SK-N-SH (cell line): ENCODE data around the gene SOX10. TPM values are rescaled to one million over a fixed set of nuclear protein-coding genes. Genes with fewer than 3 reads are reported as not detected.

Experiments
- CTCF ChIA-PET: fragments of 300-600, 350-600 bp; formaldehyde crosslinking; extraction: SDS; loops from one replicate; lab custom pipeline; 2021; lab: Yijun Ruan, JAX
- POLR2A ChIA-PET: fragments of 350-600 bp; sonication (Branson Sonifier 250); formaldehyde crosslinking; extraction: SDS; loops from one replicate; lab custom pipeline; 2020; ENCODE audit warnings: antibody characterized with exemption, inconsistent platforms; lab: Yijun Ruan, JAX
- DNase-seq: peaks from one replicate; pipeline ENCODE4 v3.0.0; 2012
- H2AFZ ChIP-seq: fragments of 200-600 bp; sonication (generic); 2 replicates; pipeline ENCODE4 v1.8.1; 2016; ENCODE audit warnings: antibody characterized with exemption, mild to moderate bottlenecking, low read depth
- H3F3A ChIP-seq: fragments of 200-600 bp; sonication (generic); replicated peaks from 2 replicates; pipeline ENCODE3; 2016; ENCODE audit warnings: antibody characterized with exemption, mild to moderate bottlenecking; ENCODE audit not compliant: insufficient read depth
- H3K27ac ChIP-seq, 2 experiments: fragments of 200-500 bp in 1 of 2; fragments of 200-600 bp in 1 of 2; sonication (Bioruptor generic) in 1 of 2; sonication (generic), shearing (Covaris generic) in 1 of 2; 2 replicates each; pipeline versions ENCODE4 v1.5.1 to v1.6.1; 2014 to 2016; ENCODE audit warnings: low read depth in 2 of 2, inconsistent platforms in 1 of 2, low read length in 1 of 2, mild to moderate bottlenecking in 1 of 2, mixed read lengths in 1 of 2
- H3K27me3 ChIP-seq: fragments of 200-600 bp; sonication (generic), shearing (Covaris generic); 2 replicates; pipeline ENCODE4 v1.6.1; 2016; ENCODE audit warnings: mixed run types; ENCODE audit not compliant: insufficient read depth
- H3K36me3 ChIP-seq, 2 experiments: fragments of 200-500 bp in 1 of 2; fragments of 200-600 bp in 1 of 2; sonication (Bioruptor generic) in 1 of 2; sonication (generic) in 1 of 2; replicated peaks in 1 of 2; 2 replicates each; pipeline versions ENCODE3 to v1.5.1; 2014 to 2016; ENCODE audit warnings: low read length in 1 of 2, mild to moderate bottlenecking in 1 of 2; ENCODE audit not compliant: insufficient read depth in 2 of 2, control insufficient read depth in 1 of 2
- H3K4me1 ChIP-seq, 2 experiments: fragments of 200-500 bp in 1 of 2; fragments of 200-600 bp in 1 of 2; sonication (Bioruptor generic) in 1 of 2; sonication (generic), shearing (Covaris generic) in 1 of 2; 2 replicates each; pipeline versions ENCODE4 v1.5.1 to v1.6.1; 2014 to 2016; ENCODE audit warnings: low read depth in 1 of 2, low read length in 1 of 2, mixed run types in 1 of 2; ENCODE audit not compliant: insufficient read depth in 2 of 2, control insufficient read depth in 1 of 2
- H3K4me2 ChIP-seq: fragments of 200-600 bp; sonication (generic), shearing (Covaris generic); 2 replicates; pipeline ENCODE4 v1.6.1; 2017; ENCODE audit warnings: mixed run types
- H3K4me3 ChIP-seq, 2 experiments: fragments of 200-500 bp in 1 of 2; fragments of 200-600 bp in 1 of 2; sonication (Bioruptor generic) in 1 of 2; sonication (generic), shearing (Covaris generic) in 1 of 2; 2 replicates each; pipeline versions ENCODE4 v1.5.1 to v1.8.1; 2014 to 2016; ENCODE audit warnings: low read depth in 2 of 2, inconsistent platforms in 1 of 2, low read length in 1 of 2, mild to moderate bottlenecking in 1 of 2, mixed read lengths in 1 of 2, moderate library complexity in 1 of 2
- H3K79me2 ChIP-seq: fragments of 200-600 bp; sonication (generic); 2 replicates; pipeline ENCODE4 v1.8.1; 2017; ENCODE audit warnings: mild to moderate bottlenecking; ENCODE audit not compliant: insufficient read depth
- H3K9ac ChIP-seq: fragments of 200-600 bp; sonication (generic); 2 replicates; pipeline ENCODE4 v1.6.1; 2017; ENCODE audit warnings: mixed run types
- H3K9me2 ChIP-seq: fragments of 200-600 bp; sonication (generic); 2 replicates; pipeline ENCODE4 v1.6.1; 2017; ENCODE audit warnings: mixed run types
- H3K9me3 ChIP-seq: fragments of 200-600 bp; sonication (generic); 2 replicates; pipeline ENCODE4 v1.6.1; 2017; ENCODE audit warnings: mixed run types, mild to moderate bottlenecking, moderate library complexity
- H4K20me1 ChIP-seq: fragments of 200-600 bp; sonication (generic); 2 replicates; pipeline ENCODE4 v1.6.1; 2017; ENCODE audit warnings: mild to moderate bottlenecking, mixed run types; ENCODE audit not compliant: insufficient read depth
- CHD2 ChIP-seq: fragments of 150-350 bp; IDR thresholded peaks from 2 replicates; pipeline ENCODE4 v1.6.1; 2018; ENCODE audit warnings: low read length; ENCODE audit not compliant: partially characterized antibody
- EP300 ChIP-seq, 2 experiments: IDR thresholded peaks; 2 replicates each; pipeline versions ENCODE4 v1.4.0 to v1.6.1; 2012; ENCODE audit warnings: borderline replicate concordance in 1 of 2, low read depth in 1 of 2, low read length in 1 of 2
- EZH2phosphoT487 ChIP-seq: fragments of 200-600 bp; sonication (generic); IDR thresholded peaks from 2 replicates; pipeline ENCODE4 v1.6.1; 2017; ENCODE audit warnings: low read depth, mixed run types, mild to moderate bottlenecking, antibody characterized with exemption, moderate library complexity, borderline replicate concordance
- FOXM1 ChIP-seq: IDR thresholded peaks from 2 replicates; pipeline ENCODE4 v1.4.0; 2012; ENCODE audit warnings: low read depth, mild to moderate bottlenecking
- GABPA ChIP-seq: IDR thresholded peaks from 2 replicates; pipeline ENCODE4 v1.4.0; 2012; ENCODE audit warnings: low read depth, mild to moderate bottlenecking
- GATA2 ChIP-seq: sonication (generic); formaldehyde crosslinking; IDR thresholded peaks from 2 replicates; pipeline ENCODE4 v1.5.0; 2020; ENCODE audit warnings: mild to moderate bottlenecking, missing genetic modification reagents
- JUND ChIP-seq: IDR thresholded peaks from 2 replicates; pipeline ENCODE4 v1.4.0; 2012
- MEF2A ChIP-seq: IDR thresholded peaks from 2 replicates; pipeline ENCODE4 v1.4.0; 2012; ENCODE audit warnings: low read depth, borderline replicate concordance
- MXI1 ChIP-seq: IDR thresholded peaks from 2 replicates; pipeline ENCODE4 v1.6.1; 2012; ENCODE audit warnings: mild to moderate bottlenecking, low read depth, low read length, improper control_type of control experiment
- NFIC ChIP-seq: IDR thresholded peaks from 2 replicates; pipeline ENCODE4 v1.4.0; 2012; ENCODE audit warnings: borderline replicate concordance
- POLR2AphosphoS5 ChIP-seq: IDR thresholded peaks from 2 replicates; pipeline ENCODE4 v1.6.1; 2012; ENCODE audit warnings: low read depth, low read length
- RCOR1 ChIP-seq: fragments of 150-350 bp; IDR thresholded peaks from 2 replicates; pipeline ENCODE4 v1.6.1; 2017; ENCODE audit warnings: antibody characterized with exemption, low read length
- RXRA ChIP-seq: IDR thresholded peaks from 2 replicates; pipeline ENCODE4 v1.4.0; 2012; ENCODE audit warnings: low read depth, mild to moderate bottlenecking, borderline replicate concordance
- SMC3 ChIP-seq: IDR thresholded peaks from 2 replicates; pipeline ENCODE4 v1.6.1; 2012; ENCODE audit warnings: low read depth, low read length, improper control_type of control experiment
- TAF1 ChIP-seq: IDR thresholded peaks from 2 replicates; pipeline ENCODE4 v1.6.1; 2012; ENCODE audit warnings: low read depth, mild to moderate bottlenecking, low read length, moderate library complexity, borderline replicate concordance
- USF1 ChIP-seq: IDR thresholded peaks from 2 replicates; pipeline ENCODE4 v1.4.0; 2012; ENCODE audit warnings: low read depth, borderline replicate concordance
- USF2 ChIP-seq: fragments of 150-350 bp; IDR thresholded peaks from 2 replicates; pipeline ENCODE4 v1.6.1; 2017; ENCODE audit warnings: antibody characterized with exemption, low read length, low read depth, borderline replicate concordance
- ZBTB33 ChIP-seq: IDR thresholded peaks from 2 replicates; pipeline ENCODE4 v1.4.0; 2012; ENCODE audit warnings: low read depth, borderline replicate concordance
- WGBS: methylation state at CpG from one replicate; pipeline ENCODE4 v1.1.6; 2017; ENCODE audit warnings: low lambda C conversion rate; 5-methylcytosine and 5-hydroxymethylcytosine counted together
- polyA plus RNA-seq, 3 experiments: library from polyadenylated mRNA; depleted of rRNA; stranded (reverse); fragments of >200 nt; gene quantifications; 2 replicates each; pipeline ENCODE4 v1.2.3, GENCODE V29; 2012
- TF ChIP-seq, protein P1 (sequence below): IDR thresholded peaks from 2 replicates; pipeline ENCODE4 v1.6.1; 2012; ENCODE audit warnings: mild to moderate bottlenecking, low read depth, low read length, moderate library complexity

SOX10 gene
- polyA plus RNA-seq, 1 of the 3 experiments (the other 2 are of a cell fraction), result not detected

DNA sequence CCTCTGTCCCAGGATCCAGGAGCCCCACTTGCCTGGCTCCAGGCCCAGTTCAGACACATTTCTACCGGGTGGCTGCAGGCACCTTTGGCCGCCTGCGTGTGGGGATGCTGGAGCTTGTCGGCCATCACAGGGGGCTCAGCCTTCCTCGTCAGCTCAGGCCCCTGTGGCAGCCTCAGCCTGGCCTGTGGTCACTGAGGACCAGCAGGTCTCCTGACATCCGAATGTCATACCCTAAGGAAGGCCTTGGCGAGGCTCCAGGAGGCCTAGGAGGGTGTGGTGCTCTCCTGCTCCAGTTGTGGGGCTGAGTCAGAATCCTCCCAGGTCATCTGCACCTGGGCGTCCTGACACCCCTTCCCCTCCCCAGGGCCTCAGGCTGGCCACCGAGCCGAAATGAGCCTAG, 14.9 kb upstream of the SOX10 start (continued):
- TF ChIP-seq ZBTB33 (no peak), MXI1 (no peak), EP300 (IDR thresholded peaks at IDR 0.05; ENCODE audit: borderline replicate concordance in 1 of 2, low read depth in 1 of 2, low read length in 1 of 2) (no peak), JUND (no peak)

GRCh38 chr22:37998543-37998942, 14.2 kb upstream of the SOX10 start:
- 74% methylated on average over 5 of the region's 7 CpGs for WGBS
- Histone ChIP-seq H3K9me3 (no peaks in the 10 kb centered on the region), H3K4me3 (no peak overlapping the region), H3K9ac (no peak overlapping the region), H3K4me1 (no peaks in the 10 kb centered on the region; a peak in 1 of 4 replicates), H3K27me3 (no peaks in the 10 kb centered on the region), H2AFZ (no peak overlapping the region), H3K36me3 (no peaks in the 10 kb centered on the region), H3K79me2 (no peaks in the 10 kb centered on the region), H3K9me2 (no peaks in the 10 kb centered on the region), H3K4me2 (no peak overlapping the region), H3F3A (no peaks in the 10 kb centered on the region), H3K27ac (no peak overlapping the region), H4K20me1 (no peaks in the 10 kb centered on the region)
- ChIA-PET CTCF (no interaction called here), POLR2A (no interaction called here)
- TF ChIP-seq ZBTB33, result no peak
- TF ChIP-seq EP300 (IDR thresholded peaks at IDR 0.05; ENCODE audit: borderline replicate concordance in 1 of 2, low read depth in 1 of 2, low read length in 1 of 2), result no peak
- no peak for TF ChIP-seq GATA2
- TF ChIP-seq POLR2AphosphoS5, result no peak
- TF ChIP-seq MEF2A, result no peak
- TF ChIP-seq, protein P1, sequence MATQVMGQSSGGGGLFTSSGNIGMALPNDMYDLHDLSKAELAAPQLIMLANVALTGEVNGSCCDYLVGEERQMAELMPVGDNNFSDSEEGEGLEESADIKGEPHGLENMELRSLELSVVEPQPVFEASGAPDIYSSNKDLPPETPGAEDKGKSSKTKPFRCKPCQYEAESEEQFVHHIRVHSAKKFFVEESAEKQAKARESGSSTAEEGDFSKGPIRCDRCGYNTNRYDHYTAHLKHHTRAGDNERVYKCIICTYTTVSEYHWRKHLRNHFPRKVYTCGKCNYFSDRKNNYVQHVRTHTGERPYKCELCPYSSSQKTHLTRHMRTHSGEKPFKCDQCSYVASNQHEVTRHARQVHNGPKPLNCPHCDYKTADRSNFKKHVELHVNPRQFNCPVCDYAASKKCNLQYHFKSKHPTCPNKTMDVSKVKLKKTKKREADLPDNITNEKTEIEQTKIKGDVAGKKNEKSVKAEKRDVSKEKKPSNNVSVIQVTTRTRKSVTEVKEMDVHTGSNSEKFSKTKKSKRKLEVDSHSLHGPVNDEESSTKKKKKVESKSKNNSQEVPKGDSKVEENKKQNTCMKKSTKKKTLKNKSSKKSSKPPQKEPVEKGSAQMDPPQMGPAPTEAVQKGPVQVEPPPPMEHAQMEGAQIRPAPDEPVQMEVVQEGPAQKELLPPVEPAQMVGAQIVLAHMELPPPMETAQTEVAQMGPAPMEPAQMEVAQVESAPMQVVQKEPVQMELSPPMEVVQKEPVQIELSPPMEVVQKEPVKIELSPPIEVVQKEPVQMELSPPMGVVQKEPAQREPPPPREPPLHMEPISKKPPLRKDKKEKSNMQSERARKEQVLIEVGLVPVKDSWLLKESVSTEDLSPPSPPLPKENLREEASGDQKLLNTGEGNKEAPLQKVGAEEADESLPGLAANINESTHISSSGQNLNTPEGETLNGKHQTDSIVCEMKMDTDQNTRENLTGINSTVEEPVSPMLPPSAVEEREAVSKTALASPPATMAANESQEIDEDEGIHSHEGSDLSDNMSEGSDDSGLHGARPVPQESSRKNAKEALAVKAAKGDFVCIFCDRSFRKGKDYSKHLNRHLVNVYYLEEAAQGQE, result no peak
- TF ChIP-seq GABPA, result no peak
- TF ChIP-seq NFIC, result no peak
- TF ChIP-seq EZH2phosphoT487, result no peak
- no peak for TF ChIP-seq USF1
- no peak for TF ChIP-seq TAF1
- no peak for TF ChIP-seq RCOR1
- TF ChIP-seq RXRA, result no peak
- no peak for TF ChIP-seq USF2
- no peak for TF ChIP-seq FOXM1
- no peak for TF ChIP-seq CHD2
- TF ChIP-seq SMC3, result no peak
- DNase-seq, result no peak
